NB4 (cell line): ENCODE data around the gene PLCB4.

Experiments
- CTCF ChIP-seq: IDR thresholded peaks from one replicate; pipeline ENCODE4 v1.5.1; 2012; ENCODE audit warnings: low read depth, low read length
- MAX ChIP-seq: IDR thresholded peaks from 2 replicates; pipeline ENCODE4 v1.6.1; 2011; ENCODE audit warnings: low read depth, low read length
- MYC ChIP-seq: IDR thresholded peaks from 2 replicates; pipeline ENCODE4 v1.6.1; 2011; ENCODE audit warnings: low read depth, low read length
- POLR2A ChIP-seq: IDR thresholded peaks from 2 replicates; pipeline ENCODE4 v1.6.1; 2011; ENCODE audit warnings: mild to moderate bottlenecking; ENCODE audit not compliant: insufficient read length; ENCODE audit errors: extremely low read depth

DNA sequence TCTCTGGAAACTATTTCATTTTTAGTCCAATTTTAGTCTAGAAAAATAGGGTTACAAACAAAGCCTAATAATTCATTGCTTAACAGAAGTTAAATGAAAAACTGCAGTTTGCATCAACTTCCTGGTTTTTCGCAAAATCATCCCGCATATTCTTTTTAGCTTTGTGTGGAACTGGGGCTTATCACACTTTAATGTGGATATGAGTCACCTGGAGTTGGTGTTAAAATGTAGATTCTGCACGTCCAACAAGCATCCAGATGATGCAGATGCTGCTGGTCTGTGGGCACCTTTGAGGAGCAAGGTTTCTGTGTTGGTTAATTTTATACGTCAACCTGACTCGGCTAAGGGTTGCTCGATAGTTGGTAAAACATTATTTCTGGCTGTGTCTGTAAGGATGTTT lies 126.1 kb downstream of the PLCB4 start:
- TF ChIP-seq CTCF (no peak), POLR2A (no peak), MYC (no peak), MAX (no peak)
